VCaP (cell line): ENCODE measurements around the gene TMEM92.
"Not testable (repeated sequence)": the region's sequence is repeated elsewhere in the genome, so short reads cannot be mapped to it uniquely, and the experiment has no call there.

ENCODE experiments used
- H3K27ac ChIP-seq: fragments of 450-650 bp; 2 replicates; pipeline ENCODE4 v1.5.1; 2017
- CTCF ChIP-seq: fragments of 450-650 bp; conservative IDR thresholded peaks from 2 replicates; pipeline ENCODE4 v1.5.1; 2017; ENCODE audit warnings: mild to moderate bottlenecking, moderate library complexity

Gene TMEM92

GRCh38 chr17:50299776-50300175 is 25.5 kb downstream of the TMEM92 start:
- TF ChIP-seq CTCF = no peak
- no peak overlapping the region for H3K27ac ChIP-seq

- H3K27ac ChIP-seq = not testable (repeated sequence)
Observed at GRCh38 chr17:50300824-50301223, 26.6 kb downstream of the TMEM92 start.

- no peak for TF ChIP-seq CTCF
- H3K27ac ChIP-seq = no peak overlapping the region
Observed at GRCh38 chr17:50301891-50302584, 27.8 kb downstream of the TMEM92 start.

DNA sequence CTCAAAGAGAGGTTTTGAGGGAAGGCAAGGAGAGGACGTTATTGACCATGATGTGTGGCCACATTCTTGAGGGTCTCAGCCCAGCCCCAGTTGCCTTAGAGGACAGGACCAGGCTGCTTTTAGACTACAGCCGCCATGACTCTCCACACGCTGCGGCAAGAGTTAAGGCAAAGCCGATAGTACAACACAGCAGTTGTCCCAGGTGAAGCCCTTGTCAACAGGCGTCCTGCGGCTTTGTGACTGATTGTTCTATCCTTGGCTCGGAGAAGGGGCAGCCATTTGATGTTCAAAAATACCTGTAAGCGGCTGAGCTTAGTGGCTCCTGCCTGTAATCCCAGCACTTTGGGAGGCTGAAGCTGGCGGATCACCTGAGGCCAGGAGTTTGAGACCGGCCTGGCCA is 28.8 kb downstream of the TMEM92 start:
- TF ChIP-seq CTCF = no peak
- no peak overlapping the region for H3K27ac ChIP-seq

DNA sequence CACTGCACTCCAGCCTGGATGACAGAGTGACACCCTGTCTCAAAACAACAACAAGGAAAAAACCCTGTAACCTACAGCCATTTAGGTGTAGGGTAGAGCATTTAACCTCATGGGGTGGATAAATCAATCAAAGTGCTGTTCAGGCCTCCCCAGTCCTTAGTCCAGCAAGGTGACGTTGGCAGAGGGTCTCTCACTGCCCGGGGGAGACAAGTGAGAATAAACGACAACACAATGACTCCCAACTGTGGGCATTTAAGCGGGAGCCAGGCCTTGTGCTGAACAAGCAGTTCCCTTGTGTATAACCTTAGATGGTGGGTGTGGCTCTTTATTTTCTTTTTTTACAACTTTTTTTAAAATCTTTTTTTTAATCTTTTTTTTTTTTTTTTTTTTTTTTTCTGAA is 29.3 kb downstream of the TMEM92 start:
- no peak overlapping the region for H3K27ac ChIP-seq
- no peak for TF ChIP-seq CTCF

DNA sequence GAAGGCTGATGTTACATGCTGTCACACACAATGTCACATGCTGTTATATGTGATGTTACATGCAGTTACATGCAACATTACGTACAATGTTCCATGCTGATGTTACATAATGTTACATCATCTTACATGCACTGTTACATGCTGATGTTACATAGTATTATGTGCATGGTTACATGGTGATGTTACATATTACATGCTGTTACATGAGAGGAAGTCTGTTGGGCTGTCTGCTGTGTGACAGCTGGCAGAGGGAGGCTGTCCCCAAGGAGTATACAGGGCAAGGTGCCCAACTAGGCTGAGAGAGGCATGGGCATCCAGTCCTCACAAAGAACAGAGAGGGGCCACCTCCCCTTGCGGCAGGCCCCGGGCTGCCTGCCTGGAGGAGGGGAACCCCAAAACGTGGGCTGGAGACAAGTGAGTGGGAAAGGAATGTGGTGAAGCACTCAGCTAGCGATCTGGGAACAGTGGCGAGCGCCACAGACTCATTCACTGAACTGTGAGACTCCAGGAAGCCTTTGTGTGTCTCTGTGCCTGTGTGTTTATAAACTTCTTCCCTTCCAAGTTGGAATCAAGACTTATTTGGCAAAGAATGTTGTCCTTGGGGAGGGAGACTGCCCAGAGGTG is 30.6 kb downstream of the TMEM92 start:
- TF ChIP-seq CTCF = no peak

GRCh38 chr17:50307654-50308053 is 33.4 kb downstream of the TMEM92 start:
- no peak overlapping the region for H3K27ac ChIP-seq
- no peak for TF ChIP-seq CTCF

More for the DNA sequence above, 30.6 kb downstream of the TMEM92 start:
- H3K27ac ChIP-seq = no peak overlapping the region

DNA sequence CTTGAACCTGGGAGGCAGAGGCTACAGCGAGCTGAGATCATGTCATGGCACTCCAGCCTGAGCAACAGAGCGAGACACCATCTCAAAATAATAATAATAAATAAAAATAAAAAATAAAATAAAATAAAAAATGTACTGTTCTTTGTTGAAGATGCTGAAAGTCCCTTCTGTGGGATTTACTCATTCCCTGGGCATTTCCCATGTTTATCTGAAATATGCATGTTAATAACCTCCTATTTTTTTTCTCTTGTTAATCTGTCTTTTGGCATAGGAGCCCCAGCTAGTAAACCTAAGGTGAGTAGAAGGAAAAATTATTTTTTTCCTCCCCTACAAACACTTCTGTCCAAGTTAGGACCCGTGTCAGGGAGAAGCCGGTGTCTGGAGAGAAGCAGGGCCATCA is 34.4 kb downstream of the TMEM92 start:
- H3K27ac ChIP-seq = no peak overlapping the region
- no peak for TF ChIP-seq CTCF
